HG02759 (cell line): ENCODE results near the gene TOP1.

ENCODE experiments used
- ATAC-seq: cut with Tn5 transposase; IDR thresholded peaks from one replicate; pipeline ENCODE4 v1.9.1; 2021; ENCODE audit warnings: mild to moderate bottlenecking, moderate library complexity; ENCODE audit not compliant: unreplicated experiment

Gene TOP1

DNA sequence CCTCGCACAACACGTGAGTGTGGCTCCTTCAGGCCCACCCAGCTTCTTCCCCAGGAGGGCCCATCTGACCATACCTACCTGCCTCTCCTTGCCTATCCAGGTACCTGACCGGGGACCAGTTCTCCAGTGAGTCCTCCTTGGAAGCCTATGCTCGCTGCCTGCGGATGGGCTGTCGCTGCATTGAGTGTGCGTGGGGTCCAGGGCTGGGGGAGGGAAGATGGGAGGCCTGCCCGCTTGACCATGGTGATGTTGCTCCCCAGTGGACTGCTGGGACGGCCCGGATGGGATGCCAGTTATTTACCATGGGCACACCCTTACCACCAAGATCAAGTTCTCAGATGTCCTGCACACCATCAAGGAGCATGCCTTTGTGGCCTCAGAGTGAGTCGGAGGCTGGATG lies 135.2 kb downstream of the TOP1 start:
- no peak for ATAC-seq

- ATAC-seq: no peak
Observed at GRCh38 chr20:41165001-41165882, 136.6 kb downstream of the TOP1 start.

DNA sequence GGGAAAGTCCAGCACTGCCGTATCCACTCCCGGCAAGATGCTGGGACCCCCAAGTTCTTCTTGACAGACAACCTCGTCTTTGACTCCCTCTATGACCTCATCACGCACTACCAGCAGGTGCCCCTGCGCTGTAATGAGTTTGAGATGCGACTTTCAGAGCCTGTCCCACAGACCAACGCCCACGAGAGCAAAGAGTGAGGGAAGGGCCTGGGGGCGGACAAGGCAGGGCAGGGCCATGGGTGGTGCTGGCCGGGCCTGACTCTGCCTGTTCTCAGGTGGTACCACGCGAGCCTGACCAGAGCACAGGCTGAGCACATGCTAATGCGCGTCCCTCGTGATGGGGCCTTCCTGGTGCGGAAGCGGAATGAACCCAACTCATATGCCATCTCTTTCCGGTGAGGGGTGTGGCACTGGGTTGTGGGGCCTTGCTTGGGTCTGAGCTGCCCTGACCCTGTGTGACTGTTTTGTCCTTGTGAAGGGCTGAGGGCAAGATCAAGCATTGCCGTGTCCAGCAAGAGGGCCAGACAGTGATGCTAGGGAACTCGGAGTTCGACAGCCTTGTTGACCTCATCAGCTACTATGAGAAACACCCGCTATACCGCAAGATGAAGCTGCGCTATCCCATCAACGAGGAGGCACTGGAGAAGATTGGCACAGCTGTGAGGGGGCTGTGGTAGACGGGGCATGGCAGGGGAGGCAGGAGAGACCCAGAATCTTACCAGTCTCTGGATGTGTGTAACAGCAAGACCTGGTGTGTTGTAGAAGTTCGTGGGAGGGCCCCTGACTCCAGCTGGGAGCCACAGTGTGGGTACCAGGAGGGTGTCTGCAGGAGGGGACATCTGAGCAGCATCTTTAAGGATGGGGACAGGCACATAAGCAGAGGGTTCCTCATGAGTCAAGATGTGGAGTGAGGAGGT lies 137.8 kb downstream of the TOP1 start:
- ATAC-seq: no peak

GRCh38 chr20:41167118-41167470 lies 138.5 kb downstream of the TOP1 start:
- no peak for ATAC-seq

- ATAC-seq: peak; percentile 52
Observed at GRCh38 chr20:41167481-41168253, 139.0 kb downstream of the TOP1 start.

DNA sequence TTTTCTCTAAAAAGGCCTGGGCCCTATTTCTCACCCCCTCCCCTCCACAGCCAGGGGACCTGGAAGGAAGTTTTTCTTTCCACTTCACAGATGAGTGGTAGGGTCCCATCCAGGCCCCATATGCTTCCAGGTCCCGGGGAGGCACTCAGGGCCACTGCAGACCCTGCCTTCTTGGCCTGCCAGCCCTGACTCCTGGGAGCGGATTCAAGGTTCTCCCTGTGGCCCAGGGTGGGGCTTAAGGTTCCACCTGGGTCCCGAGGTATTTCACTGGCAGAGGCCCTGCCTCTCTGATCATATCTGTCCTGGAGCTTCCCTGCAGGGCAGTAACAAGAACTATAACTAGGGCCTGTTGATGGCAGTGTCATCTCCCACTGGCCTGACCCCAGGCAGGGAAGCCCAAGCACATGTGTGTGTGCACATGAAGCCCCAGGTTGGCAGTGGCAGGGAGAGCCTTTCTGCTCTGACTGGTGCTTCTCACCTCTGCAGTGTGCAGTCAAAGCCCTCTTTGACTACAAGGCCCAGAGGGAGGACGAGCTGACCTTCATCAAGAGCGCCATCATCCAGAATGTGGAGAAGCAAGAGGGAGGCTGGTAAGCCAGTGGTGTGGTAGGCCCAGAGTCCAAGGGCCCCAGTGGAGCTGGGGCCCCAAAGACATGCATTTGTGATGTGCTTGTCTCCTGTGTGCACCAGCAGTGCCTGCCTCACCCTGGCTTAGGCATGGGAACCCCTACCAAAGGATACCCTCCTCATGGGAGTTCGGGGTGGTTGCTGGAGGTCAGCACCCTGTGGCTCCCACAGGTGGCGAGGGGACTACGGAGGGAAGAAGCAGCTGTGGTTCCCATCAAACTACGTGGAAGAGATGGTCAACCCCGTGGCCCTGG lies 139.9 kb downstream of the TOP1 start:
- no peak for ATAC-seq

DNA sequence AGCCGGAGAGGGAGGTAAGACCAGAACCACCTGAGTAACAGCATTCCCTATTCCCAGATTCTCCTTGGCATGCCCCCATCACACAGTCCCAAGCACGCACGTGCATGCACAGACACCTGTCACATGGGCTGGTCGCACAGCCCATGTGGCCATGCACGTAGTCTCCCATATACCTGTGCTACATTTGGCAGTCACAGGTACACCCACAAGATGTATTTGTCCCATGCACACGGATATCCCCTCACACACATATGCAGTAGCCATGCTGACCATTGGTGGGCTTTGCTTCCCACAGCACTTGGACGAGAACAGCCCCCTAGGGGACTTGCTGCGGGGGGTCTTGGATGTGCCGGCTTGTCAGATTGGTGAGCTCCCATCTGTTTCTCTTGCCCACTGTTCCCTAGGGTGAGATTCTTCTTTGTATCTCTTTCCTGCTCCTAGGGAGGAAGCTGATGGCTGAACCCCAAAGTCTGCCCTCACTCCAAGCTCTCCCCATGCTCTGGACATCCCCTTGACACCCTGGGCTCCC lies 140.6 kb downstream of the TOP1 start:
- no peak for ATAC-seq

DNA sequence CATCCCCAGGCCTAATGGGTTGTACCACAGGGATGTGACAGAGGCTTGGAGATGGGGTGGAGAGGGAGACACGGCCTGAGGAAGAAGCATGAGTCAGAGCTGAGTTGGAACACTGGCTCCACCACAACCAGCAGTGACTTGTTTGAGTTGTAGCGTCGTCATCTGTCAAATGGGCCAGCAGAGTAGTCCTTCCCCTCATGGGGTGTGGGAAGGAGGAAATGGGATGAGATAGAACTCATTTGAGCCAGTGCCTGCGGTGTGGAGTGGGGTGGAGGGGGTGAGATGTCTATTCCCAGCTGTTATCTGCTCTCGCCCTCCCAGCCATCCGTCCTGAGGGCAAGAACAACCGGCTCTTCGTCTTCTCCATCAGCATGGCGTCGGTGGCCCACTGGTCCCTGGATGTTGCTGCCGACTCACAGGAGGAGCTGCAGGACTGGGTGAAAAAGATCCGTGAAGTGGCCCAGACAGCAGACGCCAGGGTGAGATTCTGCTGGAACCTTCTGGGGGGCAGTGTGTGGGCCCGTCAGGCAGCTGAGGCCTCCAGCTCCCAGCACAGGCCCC lies 141.2 kb downstream of the TOP1 start:
- no peak for ATAC-seq

GRCh38 chr20:41170386-41171105 lies 141.9 kb downstream of the TOP1 start:
- ATAC-seq: no peak

DNA sequence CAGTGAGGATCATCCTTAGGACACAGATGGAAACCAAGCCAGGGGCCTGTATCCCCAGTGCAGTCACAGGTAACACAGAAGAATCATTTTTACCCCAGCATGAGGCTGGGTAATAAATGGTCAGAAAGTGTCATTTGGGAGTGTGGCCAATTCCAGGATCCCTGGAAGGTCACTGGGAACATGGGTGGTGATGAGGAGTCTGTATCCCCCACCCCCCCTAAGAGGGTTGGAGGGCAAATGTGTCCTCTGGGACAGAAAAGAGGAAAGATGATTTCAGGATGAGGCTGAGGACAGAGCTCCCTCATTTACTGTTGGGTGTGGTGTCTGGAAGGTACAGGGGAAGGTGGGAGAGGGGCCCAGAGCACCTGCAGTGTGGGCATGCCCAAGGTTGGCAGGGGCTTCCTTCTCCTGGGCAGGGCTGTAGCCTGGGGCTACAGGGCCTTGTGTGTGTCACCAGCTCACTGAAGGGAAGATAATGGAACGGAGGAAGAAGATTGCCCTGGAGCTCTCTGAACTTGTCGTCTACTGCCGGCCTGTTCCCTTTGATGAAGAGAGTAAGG lies 143.2 kb downstream of the TOP1 start:
- no peak for ATAC-seq

DNA sequence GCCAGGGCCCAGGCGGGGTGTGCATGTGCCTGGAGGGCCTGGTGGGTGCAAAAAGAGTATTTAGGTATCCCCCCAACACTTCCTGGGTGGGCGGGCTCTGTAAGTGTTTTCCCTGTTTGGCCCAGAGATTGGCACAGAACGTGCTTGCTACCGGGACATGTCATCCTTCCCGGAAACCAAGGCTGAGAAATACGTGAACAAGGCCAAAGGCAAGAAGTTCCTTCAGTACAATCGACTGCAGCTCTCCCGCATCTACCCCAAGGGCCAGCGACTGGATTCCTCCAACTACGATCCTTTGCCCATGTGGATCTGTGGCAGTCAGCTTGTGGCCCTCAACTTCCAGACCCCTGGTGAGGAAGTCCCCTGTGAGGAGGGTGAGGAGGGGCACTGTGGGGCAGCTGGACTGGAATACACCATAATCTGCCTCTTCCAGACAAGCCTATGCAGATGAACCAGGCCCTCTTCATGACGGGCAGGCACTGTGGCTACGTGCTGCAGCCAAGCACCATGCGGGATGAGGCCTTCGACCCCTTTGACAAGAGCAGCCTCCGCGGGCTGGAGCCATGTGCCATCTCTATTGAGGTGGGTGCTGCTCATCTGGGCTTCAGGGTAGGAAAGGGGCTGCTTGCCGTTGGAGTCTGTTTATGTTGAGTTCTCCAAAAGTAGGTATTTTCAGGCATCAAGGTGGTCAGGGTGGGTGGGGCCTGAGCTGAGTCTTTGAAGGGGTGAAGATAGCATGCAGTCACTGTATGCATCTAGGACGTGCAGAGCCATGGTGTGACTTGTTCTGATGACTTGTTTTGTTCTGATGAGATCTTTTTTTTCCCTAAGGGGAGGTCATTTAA lies 143.9 kb downstream of the TOP1 start:
- no peak for ATAC-seq

- no peak for ATAC-seq
Observed at GRCh38 chr20:41173161-41173721, 144.6 kb downstream of the TOP1 start.

GRCh38 chr20:41173791-41174341 lies 145.2 kb downstream of the TOP1 start:
- ATAC-seq: no peak
